H1 (cell line): ENCODE measurements around the gene PPP1R10. TPM values are rescaled to one million over a fixed set of nuclear protein-coding genes. Genes with fewer than 3 reads are reported as not detected.

Source experiments
- CTCF ChIA-PET: fragments of 300-600 bp; sonication (Branson Sonifier 250); formaldehyde crosslinking; loops from one replicate; lab custom pipeline; 2021; ENCODE audit not compliant: partially characterized antibody; lab: Charles Lee
- POLR2A ChIA-PET: fragments of 300-600 bp; sonication (Branson Sonifier 250); formaldehyde crosslinking; loops from one replicate; lab custom pipeline; 2021; ENCODE audit warnings: inconsistent platforms; ENCODE audit not compliant: partially characterized antibody; lab: Charles Lee
- DNase-seq, 2 experiments: peaks; one replicate each; pipeline versions ENCODE4 v3.0.0 to v3.0.0-alpha.2; 2010 to 2022; ENCODE audit warnings: low spot score in 2 of 2, low read depth in 1 of 2, mixed read lengths in 1 of 2
- FAIRE-seq: peaks from 2 replicates; lab custom pipeline; 2011; peaks lifted over from hg19 to GRCh38; lab: Jason Lieb, UNC
- H2AFZ ChIP-seq: 2 replicates; pipeline ENCODE4 v1.8.1; 2012; ENCODE audit warnings: low read length, inconsistent platforms
- H2AK5ac ChIP-seq: 2 replicates; pipeline ENCODE4 v1.6.1; 2013; ENCODE audit warnings: low read depth, low read length
- H2BK120ac ChIP-seq: replicated peaks from 2 replicates; pipeline ENCODE3; 2013; ENCODE audit warnings: low read depth, low read length, inconsistent platforms
- H2BK12ac ChIP-seq: 2 replicates; pipeline ENCODE4 v1.6.1; 2013; ENCODE audit warnings: low read depth, low read length
- H2BK15ac ChIP-seq: 2 replicates; pipeline ENCODE4 v1.6.1; 2013; ENCODE audit warnings: low read length
- H2BK20ac ChIP-seq: 2 replicates; pipeline ENCODE4 v1.6.1; 2013; ENCODE audit warnings: low read length
- H2BK5ac ChIP-seq: 2 replicates; pipeline ENCODE4 v1.6.1; 2013; ENCODE audit warnings: low read depth, low read length
- H3K14ac ChIP-seq: 2 replicates; pipeline ENCODE4 v1.6.1; 2013; ENCODE audit warnings: inconsistent platforms; ENCODE audit not compliant: insufficient read length
- H3K18ac ChIP-seq: 2 replicates; pipeline ENCODE4 v1.6.1; 2013; ENCODE audit warnings: low read length; ENCODE audit errors: extremely low read depth
- H3K23ac ChIP-seq: 2 replicates; pipeline ENCODE4 v1.6.1; 2013; ENCODE audit warnings: inconsistent platforms; ENCODE audit not compliant: insufficient read length
- H3K23me2 ChIP-seq: 2 replicates; pipeline ENCODE4 v1.6.1; 2013; ENCODE audit warnings: low read depth, low read length
- H3K27ac ChIP-seq: 2 replicates; pipeline ENCODE4 v1.6.1; 2011; ENCODE audit warnings: low read depth, low read length, inconsistent platforms
- H3K27me3 ChIP-seq, 4 experiments: replicated peaks in 1 of 4; 1 replicate in 1 of 4; 2 replicates in 3 of 4; pipeline versions ENCODE4 v1.6.1 to v1.8.1; 2011 to 2013; ENCODE audit warnings: low read length in 3 of 4, mild to moderate bottlenecking in 3 of 4, inconsistent platforms in 2 of 4, mixed read lengths in 2 of 4, moderate library complexity in 1 of 4; ENCODE audit not compliant: control insufficient read depth in 3 of 4, insufficient read depth in 3 of 4; ENCODE audit errors: extremely low read depth in 1 of 4
- H3K36me3 ChIP-seq, 4 experiments: 2 replicates each; pipeline versions ENCODE4 v1.6.1 to v1.8.1; 2011 to 2013; ENCODE audit warnings: mild to moderate bottlenecking in 4 of 4, low read length in 3 of 4, moderate library complexity in 2 of 4, control low read depth in 1 of 4, inconsistent platforms in 1 of 4; ENCODE audit not compliant: insufficient read depth in 4 of 4, control insufficient read depth in 2 of 4
- H3K4ac ChIP-seq: replicated peaks from 2 replicates; pipeline ENCODE3; 2013; ENCODE audit warnings: low read length, low read depth, mixed read lengths, inconsistent platforms; ENCODE audit not compliant: insufficient read length
- H3K4me1 ChIP-seq, 4 experiments: replicated peaks in 1 of 4; 1 replicate in 1 of 4; 2 replicates in 3 of 4; pipeline versions ENCODE4 v1.6.1 to v1.8.1; 2011 to 2013; ENCODE audit warnings: low read length in 3 of 4, inconsistent platforms in 2 of 4, mixed read lengths in 1 of 4; ENCODE audit not compliant: insufficient read depth in 4 of 4, control insufficient read depth in 3 of 4
- H3K4me2 ChIP-seq, 2 experiments: 2 replicates each; pipeline versions ENCODE4 v1.6.1 to v1.8.1; 2011 to 2013; ENCODE audit warnings: low read depth in 2 of 2, low read length in 2 of 2, control low read depth in 1 of 2, inconsistent platforms in 1 of 2, mild to moderate bottlenecking in 1 of 2; ENCODE audit not compliant: insufficient read depth in 1 of 2
- H3K4me3 ChIP-seq, 4 experiments: fragments of 200-600, 300-600 bp in 1 of 4; sonication (generic), shearing (Covaris generic), sonication (Bioruptor Twin) in 1 of 4; 2 replicates each; pipeline versions ENCODE4 v1.5.1 to v1.8.1; 2011 to 2016; ENCODE audit warnings: low read length in 4 of 4, low read depth in 3 of 4, control low read depth in 2 of 4, inconsistent platforms in 2 of 4, mild to moderate bottlenecking in 2 of 4, mixed read lengths in 1 of 4, moderate library complexity in 1 of 4; ENCODE audit not compliant: insufficient read depth in 2 of 4; ENCODE audit errors: extremely low read depth in 1 of 4
- H3K56ac ChIP-seq: replicated peaks from 2 replicates; pipeline ENCODE3; 2013; ENCODE audit warnings: low read depth, mild to moderate bottlenecking, mixed read lengths, low read length, inconsistent platforms; ENCODE audit not compliant: insufficient read length
- H3K79me1 ChIP-seq: 2 replicates; pipeline ENCODE4 v1.6.1; 2013; ENCODE audit warnings: low read depth, low read length, control low read depth
- H3K79me2 ChIP-seq, 2 experiments: 2 replicates each; pipeline versions ENCODE4 v1.6.1 to v1.8.1; 2012 to 2013; ENCODE audit warnings: low read length in 2 of 2, mild to moderate bottlenecking in 2 of 2, inconsistent platforms in 1 of 2; ENCODE audit not compliant: insufficient read depth in 2 of 2, control insufficient read depth in 1 of 2
- H3K9ac ChIP-seq, 4 experiments: replicated peaks in 1 of 4; 1 replicate in 1 of 4; 2 replicates in 3 of 4; pipeline versions ENCODE4 v1.6.1 to v1.8.1; 2011 to 2013; ENCODE audit warnings: low read depth in 3 of 4, low read length in 3 of 4, control low read depth in 2 of 4, mild to moderate bottlenecking in 2 of 4, moderate library complexity in 2 of 4, inconsistent platforms in 1 of 4; ENCODE audit errors: extremely low read depth in 1 of 4
- H3K9me3 ChIP-seq, 2 experiments: 2 replicates each; pipeline versions ENCODE4 v1.6.1 to v1.8.1; 2012 to 2013; ENCODE audit warnings: mild to moderate bottlenecking in 2 of 2, moderate library complexity in 2 of 2, control low read depth in 1 of 2, inconsistent platforms in 1 of 2, low read depth in 1 of 2, low read length in 1 of 2, mixed read lengths in 1 of 2; ENCODE audit not compliant: insufficient read depth in 2 of 2
- H4K20me1 ChIP-seq, 2 experiments: replicated peaks in 1 of 2; 2 replicates each; pipeline versions ENCODE3 to v1.8.1; 2011 to 2013; ENCODE audit warnings: inconsistent platforms in 2 of 2, low read length in 2 of 2, mild to moderate bottlenecking in 1 of 2; ENCODE audit not compliant: insufficient read depth in 2 of 2, control insufficient read depth in 1 of 2
- H4K5ac ChIP-seq: 2 replicates; pipeline ENCODE4 v1.6.1; 2013; ENCODE audit warnings: low read length, low read depth, mixed read lengths, inconsistent platforms; ENCODE audit not compliant: insufficient read length
- H4K8ac ChIP-seq: 2 replicates; pipeline ENCODE4 v1.8.0; 2013; ENCODE audit warnings: mild to moderate bottlenecking, moderate library complexity, low read length, inconsistent platforms; ENCODE audit not compliant: insufficient read depth; ENCODE audit errors: extremely low read depth
- H4K91ac ChIP-seq: replicated peaks from 2 replicates; pipeline ENCODE3; 2013; ENCODE audit warnings: low read length, mixed read lengths, inconsistent platforms; ENCODE audit not compliant: insufficient read length
- CBX5 ChIP-seq: fragments of 300-800, 300-1000 bp; sonication (generic); IDR thresholded peaks from 2 replicates; pipeline ENCODE4 v1.7.1; 2016; ENCODE audit warnings: antibody characterized with exemption, low read length, low read depth
- CEBPB ChIP-seq: IDR thresholded peaks from 2 replicates; pipeline ENCODE4 v1.6.1; 2012; ENCODE audit warnings: low read depth, low read length
- MAFK ChIP-seq: IDR thresholded peaks from 2 replicates; pipeline ENCODE4 v1.6.1; 2012; ENCODE audit warnings: low read depth, mild to moderate bottlenecking, improper control_type of control experiment, low read length
- RNF2 ChIP-seq: fragments of 200-900, 300-1000 bp; sonication (generic); IDR thresholded peaks from 2 replicates; pipeline ENCODE4 v1.7.1; 2016; ENCODE audit warnings: borderline replicate concordance, low read depth, mild to moderate bottlenecking, antibody characterized with exemption, low read length; ENCODE audit not compliant: poor library complexity, severe bottlenecking; ENCODE audit errors: missing control alignments
- SIRT6 ChIP-seq: IDR thresholded peaks from one replicate; pipeline ENCODE4 v1.7.1; 2012; ENCODE audit warnings: low read length, inconsistent platforms
- TAF1 ChIP-seq: IDR thresholded peaks from 2 replicates; pipeline ENCODE4 v1.6.1; 2011; ENCODE audit warnings: mild to moderate bottlenecking, low read depth, low read length
- WGBS, 2 experiments: shearing (Covaris generic) in 1 of 2; methylation state at CpG; one replicate each; pipeline versions ENCODE4 v1.1.6 to v1.1.7; 2013 to 2015; ENCODE audit warnings: low lambda C conversion rate in 2 of 2, mixed read lengths in 2 of 2, inconsistent platforms in 1 of 2, low coverage in 1 of 2, missing lambda C conversion rate in 1 of 2; ENCODE audit not compliant: insufficient replicate concordance in 2 of 2, insufficient coverage in 1 of 2, insufficient read length in 1 of 2; ENCODE audit errors: extremely low coverage in 1 of 2, missing lambda C conversion rate in 1 of 2; 5-methylcytosine and 5-hydroxymethylcytosine counted together
- polyA plus RNA-seq, 7 experiments: library from polyadenylated mRNA; depleted of rRNA in 3 of 7; stranded (reverse) in 5 of 7; unstranded in 2 of 7; fragments of >200 nt in 5 of 7; fragments of 200-250 nt in 2 of 7; gene quantifications; 1 replicate in 5 of 7; 2 replicates in 1 of 7; 4 replicates in 1 of 7; pipeline versions ENCODE4 v1.2.1 to v1.2.3, GENCODE V29; 2011 to 2013; ENCODE audit warnings: missing spikeins in 2 of 7, mixed read lengths in 2 of 7
- total RNA-seq: library from RNA; stranded (reverse); fragmentation: NEBNext Ultra II Directional; extraction: Animal tissue kit (Norgen Biotek cat#: 25700); gene quantifications from 2 replicates; pipeline ENCODE4 v1.2.1, GENCODE V29; 2021

The PPP1R10 gene
- total and polyA plus RNA-seq, 2 of the 8 experiments (the other 6 are each of a cell fraction or from before 2014, with no cell fraction given), result 23.9 to 89.1 TPM

DNA sequence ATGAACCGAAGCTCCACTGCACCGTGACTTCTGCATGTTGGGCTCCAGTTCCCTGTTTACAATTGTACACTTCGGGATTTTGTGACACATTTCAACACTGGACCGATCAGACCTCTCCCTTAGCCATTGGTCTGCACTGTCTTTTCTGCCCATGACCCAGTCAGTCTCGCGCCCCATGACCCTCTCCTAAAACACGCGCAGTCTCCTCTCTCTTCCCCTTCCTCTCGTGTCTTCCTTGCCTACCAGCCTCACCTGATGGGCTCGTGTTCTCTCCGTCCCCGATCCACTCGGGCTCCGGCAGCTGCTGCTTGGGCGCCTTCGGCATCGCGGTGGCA, 46.3 kb downstream of the PPP1R10 start:
- POLR2A ChIA-PET, result interaction anchor here (0.7 to 3.5 kb wide), 20 partner anchors 8 to 971 kb away, joined by 3 to 34 read pairs (median 4); partner anchors contain the start of genes DHX16, GNL1, MRPS18B and PRR3
- H3K9ac ChIP-seq, result peak overlapping the region in 3 of 4 experiments; percentile 68 to 87 (median 70); a peak in 6 of 7 replicates
- TF ChIP-seq CEBPB, result no peak
- no peak for TF ChIP-seq RNF2
- TF ChIP-seq MAFK, result no peak
- TF ChIP-seq TAF1, result no peak
- TF ChIP-seq CBX5, result no peak
- no peak for TF ChIP-seq SIRT6

More for the DNA sequence above, 46.3 kb downstream of the PPP1R10 start:
- H3K79me2 ChIP-seq, result peaks cover 23 to 42% of the 10 kb centered on the region in 2 experiments
- H2BK120ac ChIP-seq, result no peak overlapping the region
- no peak overlapping the region; the same call in 1 of the 2 replicates for H3K18ac ChIP-seq
- H3K36me3 ChIP-seq, result peaks cover 0 to 8% (median 2%) of the 10 kb centered on the region in 4 experiments; a peak in 4 of 8 replicates
- no peak overlapping the region for H2AK5ac ChIP-seq
- H2BK5ac ChIP-seq, result no peak overlapping the region; the same call in 1 of the 2 replicates
- H2BK20ac ChIP-seq, result no peak overlapping the region
- CTCF ChIA-PET, result interaction anchor here (0.6 to 2.3 kb wide), 6 partner anchors 8 to 161 kb away, joined by 3 to 11 read pairs (median 4); no protein-coding TSS in a partner anchor
- H3K9me3 ChIP-seq, result no peaks in the 10 kb centered on the region
- H3K23me2 ChIP-seq, result peaks cover 9% of the 10 kb centered on the region; the same call in 1 of the 2 replicates
- H3K27me3 ChIP-seq, result no peaks in the 10 kb centered on the region
- peak overlapping the region; percentile 91 to 93 for H3K4me2 ChIP-seq
- H2BK12ac ChIP-seq, result peak overlapping the region; percentile 29; the same call in 1 of the 2 replicates
- no peak overlapping the region for H3K4ac ChIP-seq
- peak overlapping the region; percentile 85 for H4K8ac ChIP-seq
- H3K56ac ChIP-seq, result no peak overlapping the region
- H3K27ac ChIP-seq, result peak overlapping the region; percentile 27; the same call in 1 of the 2 replicates
- peak overlapping the region; percentile 88 to 98 (median 95) for H3K4me3 ChIP-seq
- H2BK15ac ChIP-seq, result no peak overlapping the region
- DNase-seq (no peak), FAIRE-seq (no peak)
- H3K14ac ChIP-seq, result no peak overlapping the region
- H3K79me1 ChIP-seq, result peaks cover 12% of the 10 kb centered on the region; the same call in 1 of the 2 replicates
- WGBS, 2 experiments, result 15% methylated on average over 18 of the region's 18 CpGs; no CpG with 5 or more reads in 1 of the 2 experiments
- H3K4me1 ChIP-seq, result peaks cover 0 to 4% (median 2%) of the 10 kb centered on the region in 4 experiments; a peak in 5 of 7 replicates
- peak overlapping the region; percentile 79 for H2AFZ ChIP-seq
- H4K5ac ChIP-seq, result no peak overlapping the region
- no peak overlapping the region for H3K23ac ChIP-seq
- H4K20me1 ChIP-seq, result peaks cover 2 to 16% of the 10 kb centered on the region in 2 experiments
- no peak overlapping the region for H4K91ac ChIP-seq
